Adipose tissue (tissue), 3 donors: ENCODE measurements around the gene KCNQ1. TPM values are rescaled to one million over a fixed set of nuclear protein-coding genes. Genes with fewer than 3 reads are reported as not detected.

Experiments
- H3K27ac ChIP-seq: one replicate; pipeline ENCODE4 v1.5.1; 2013; ENCODE audit warnings: low read depth, low read length
- WGBS, 3 donors: extraction: QIAGEN DNeasy Blood & Tissue Kit; methylation state at CpG; one replicate each; pipeline ENCODE4 v1.1.7; 2013; 5-methylcytosine and 5-hydroxymethylcytosine counted together
- polyA plus RNA-seq, 3 donors: library from polyadenylated mRNA; stranded (reverse); fragments of 200-250 nt; gene quantifications; one replicate each; pipeline ENCODE4 v1.2.3, GENCODE V29; 2013
- donor health status: healthy with polysubstance abuse.
- donor health status: Bipolar disorder and iron deficiency.
- donor health status: healthy.

The KCNQ1 gene
- polyA plus RNA-seq, 3 donors = 4.8 to 28.1 (median 9.6) TPM

GRCh38 chr11:2791139-2791520 lies 346.3 kb downstream of the KCNQ1 start:
- H3K27ac ChIP-seq = no peak overlapping the region
- WGBS, 3 donors = 77 to 84% (median 81%) methylated on average over 20 of the region's 20 CpGs

DNA sequence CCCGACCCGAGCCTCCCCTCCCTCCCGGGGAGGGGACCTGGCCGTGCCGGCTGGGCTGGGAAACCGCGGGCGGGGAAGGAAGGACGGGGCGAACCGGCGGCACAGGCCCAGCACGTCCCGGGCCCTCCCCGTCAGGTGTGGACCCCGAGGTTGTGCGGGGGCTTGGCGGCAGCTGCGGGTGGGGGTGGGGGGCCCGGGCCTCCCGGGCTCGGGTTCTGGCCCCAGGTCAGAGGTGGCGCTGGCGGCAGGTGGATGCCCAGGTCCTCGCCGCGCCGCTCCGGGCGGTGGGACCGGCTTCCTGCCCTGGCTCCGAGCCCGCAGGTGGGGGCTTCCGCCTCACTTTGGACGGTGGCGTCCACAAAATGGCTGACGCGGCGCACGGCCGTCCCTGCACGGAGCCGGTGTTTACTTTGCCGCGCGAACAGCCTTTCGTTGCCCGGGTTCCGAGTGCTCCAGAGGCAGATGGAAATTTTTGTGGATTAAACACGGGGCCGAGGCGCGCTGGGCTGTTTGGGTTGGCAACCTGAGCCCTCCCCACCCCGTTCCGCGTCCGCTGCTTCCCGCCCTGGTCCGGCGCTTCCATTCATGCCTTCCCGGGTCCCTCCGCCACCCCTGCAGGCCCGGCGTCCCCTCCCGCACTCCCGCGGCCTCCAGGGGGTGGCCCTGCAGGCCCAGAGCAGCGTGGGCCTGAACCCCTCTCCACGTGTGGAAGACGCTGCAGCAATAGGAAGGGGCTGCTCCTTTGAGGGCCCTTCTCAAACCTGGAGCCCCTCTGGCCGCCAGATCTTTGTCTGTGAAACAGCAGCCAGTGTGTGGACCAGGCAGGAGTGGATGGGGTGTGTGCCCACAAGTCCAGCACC lies 346.9 kb downstream of the KCNQ1 start:
- WGBS, 3 donors = 13 to 30% (median 13%) methylated on average over 65 to 71 of the region's 71 CpGs
- H3K27ac ChIP-seq = no peak overlapping the region

DNA sequence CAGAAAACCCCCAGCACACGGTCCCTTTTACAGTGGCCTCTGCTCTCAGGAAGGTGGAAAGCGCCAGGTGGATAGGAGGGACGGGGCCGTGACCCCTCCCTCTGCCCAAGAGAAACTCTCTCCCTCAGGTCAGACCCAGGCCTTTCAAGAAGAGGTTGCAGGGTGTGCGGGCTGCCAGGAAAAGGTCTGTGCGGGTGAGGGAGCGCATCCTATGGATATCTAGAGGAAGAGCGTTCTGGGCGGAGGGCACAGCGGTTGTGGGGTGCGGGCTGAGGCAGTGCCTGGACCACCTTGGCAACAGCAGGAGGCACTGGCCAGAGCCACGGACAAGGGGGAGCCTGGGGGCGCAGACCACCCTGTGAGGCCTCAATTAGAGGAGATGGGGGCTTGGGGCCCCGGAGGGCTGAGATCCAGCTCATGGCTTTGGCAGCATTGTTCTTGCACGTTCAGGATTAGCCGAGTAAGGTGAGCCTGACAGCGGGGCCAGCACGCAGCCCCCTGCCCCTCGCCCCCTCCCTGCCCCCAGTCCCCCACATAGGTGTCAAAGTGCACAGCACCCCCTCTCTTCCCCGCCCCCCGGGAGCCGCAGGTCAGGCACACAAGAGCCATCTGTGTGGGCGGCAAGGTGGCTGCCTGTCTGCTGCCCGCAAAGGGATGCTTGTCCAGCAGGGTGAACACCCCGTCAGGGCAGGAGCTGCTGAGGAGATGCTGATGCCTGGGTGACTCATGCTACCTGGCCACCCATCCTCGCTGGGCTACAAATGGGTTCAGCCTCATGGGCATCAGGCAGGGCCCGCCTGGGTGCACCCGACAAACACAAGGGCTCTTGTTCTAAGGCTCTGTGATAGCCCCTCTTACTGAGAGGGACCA lies 347.8 kb downstream of the KCNQ1 start:
- WGBS, 3 donors = 93 to 96% (median 95%) methylated on average over 28 of the region's 28 CpGs
- no peak overlapping the region for H3K27ac ChIP-seq

- WGBS, 3 donors = 89 to 96% (median 94%) methylated on average over 4 of the region's 4 CpGs
- H3K27ac ChIP-seq = no peak overlapping the region
These were observed 348.9 kb downstream of the KCNQ1 start for GRCh38 chr11:2793701-2794045.

DNA sequence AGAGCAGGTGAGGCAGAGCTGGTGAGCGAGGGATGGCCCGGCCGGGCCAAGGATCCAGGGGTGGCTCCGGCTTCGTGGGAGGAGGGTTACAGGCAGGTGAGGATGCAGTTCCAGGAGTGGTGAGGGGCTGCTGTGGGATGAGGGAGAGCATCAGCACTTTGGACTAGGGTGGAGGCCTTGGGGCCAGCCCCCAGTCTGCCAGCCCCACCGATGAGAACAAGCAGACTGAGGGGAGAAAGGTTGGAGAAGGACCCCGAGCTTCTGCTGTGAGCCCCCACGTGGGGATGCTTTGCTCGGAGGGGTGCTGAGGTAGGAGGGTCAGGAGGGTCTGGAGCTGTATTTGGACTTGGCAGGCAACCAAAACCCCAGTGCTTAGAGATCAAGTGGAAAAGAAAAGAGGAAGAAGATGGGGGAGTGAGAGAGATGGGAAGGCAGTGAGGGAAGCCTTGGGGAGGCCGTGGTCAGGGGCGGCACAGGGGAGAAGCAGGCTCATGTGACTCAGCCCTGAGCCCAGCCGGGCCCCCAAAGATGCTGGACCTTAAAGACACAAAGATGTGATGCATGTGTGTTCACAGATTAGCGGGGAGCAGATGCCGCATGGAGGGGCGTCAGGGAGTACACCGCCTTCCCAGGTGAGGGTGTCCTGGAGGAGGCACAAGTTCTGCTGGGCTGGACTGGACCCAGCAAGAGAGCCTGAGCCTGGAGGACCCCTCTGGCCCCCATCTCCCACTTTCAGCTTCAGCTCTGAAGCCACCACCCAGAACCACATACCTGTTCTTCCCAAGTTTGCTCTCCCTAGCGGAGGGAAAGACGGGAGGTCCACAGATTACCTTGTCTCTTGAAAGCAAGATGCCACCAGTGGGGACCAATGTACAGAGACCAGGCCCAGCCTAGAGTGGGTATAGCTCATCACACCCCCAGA lies 349.5 kb downstream of the KCNQ1 start:
- 76 to 90% (median 83%) methylated on average over 18 of the region's 18 CpGs for WGBS, 3 donors
- H3K27ac ChIP-seq = no peak overlapping the region

DNA sequence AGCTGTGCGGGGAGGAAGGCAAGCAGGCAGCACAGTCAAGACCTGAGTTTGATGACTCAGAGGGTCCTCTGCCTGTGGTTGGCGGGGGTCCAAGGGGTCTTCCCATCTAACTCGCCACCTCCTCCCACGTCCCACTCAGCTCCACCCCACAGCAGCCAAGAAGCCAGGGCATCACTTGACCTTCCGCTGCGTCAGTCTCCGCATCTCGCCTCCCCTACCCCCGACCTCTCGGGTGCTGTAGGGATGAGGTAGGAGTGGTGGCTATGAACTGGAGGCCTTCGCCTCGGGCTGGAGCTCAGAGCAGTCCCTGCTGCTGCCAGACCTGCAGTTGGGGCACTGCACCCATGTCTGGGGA lies 350.1 kb downstream of the KCNQ1 start:
- 84 to 89% (median 86%) methylated on average over 12 of the region's 12 CpGs for WGBS, 3 donors

GRCh38 chr11:2795491-2795991 lies 350.7 kb downstream of the KCNQ1 start:
- no peak overlapping the region for H3K27ac ChIP-seq
- 91 to 94% (median 92%) methylated on average over 10 of the region's 10 CpGs for WGBS, 3 donors

More for the DNA sequence above, 350.1 kb downstream of the KCNQ1 start:
- no peak overlapping the region for H3K27ac ChIP-seq

DNA sequence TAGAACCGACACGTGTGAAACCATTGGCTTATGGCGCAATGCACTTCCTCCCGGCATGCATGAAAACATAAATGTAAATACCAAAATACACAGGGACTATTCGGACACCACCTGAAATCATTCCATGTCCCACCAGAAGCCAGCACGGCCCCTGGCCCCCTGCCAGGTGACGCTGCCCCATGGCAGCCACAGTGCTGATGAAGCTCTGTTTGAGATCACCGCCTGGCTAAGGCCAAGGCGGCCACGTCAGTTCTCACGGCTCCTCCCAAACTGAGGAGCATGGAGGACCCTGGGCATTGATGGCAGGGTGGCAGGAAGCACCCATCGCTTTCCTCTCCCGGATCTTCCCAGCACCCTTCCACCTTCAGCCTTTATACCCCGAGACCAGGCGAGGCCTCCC lies 351.3 kb downstream of the KCNQ1 start:
- 88 to 96% (median 93%) methylated on average over 15 of the region's 15 CpGs for WGBS, 3 donors
- H3K27ac ChIP-seq = no peak overlapping the region

- no peak overlapping the region for H3K27ac ChIP-seq
- WGBS, 3 donors = 89 to 93% (median 93%) methylated on average over 32 of the region's 32 CpGs
These were observed 351.8 kb downstream of the KCNQ1 start for GRCh38 chr11:2796508-2797113.

- WGBS, 3 donors = 88 to 92% (median 89%) methylated on average over 25 of the region's 25 CpGs
- no peak overlapping the region for H3K27ac ChIP-seq
These were observed 352.4 kb downstream of the KCNQ1 start for GRCh38 chr11:2797121-2797711.

DNA sequence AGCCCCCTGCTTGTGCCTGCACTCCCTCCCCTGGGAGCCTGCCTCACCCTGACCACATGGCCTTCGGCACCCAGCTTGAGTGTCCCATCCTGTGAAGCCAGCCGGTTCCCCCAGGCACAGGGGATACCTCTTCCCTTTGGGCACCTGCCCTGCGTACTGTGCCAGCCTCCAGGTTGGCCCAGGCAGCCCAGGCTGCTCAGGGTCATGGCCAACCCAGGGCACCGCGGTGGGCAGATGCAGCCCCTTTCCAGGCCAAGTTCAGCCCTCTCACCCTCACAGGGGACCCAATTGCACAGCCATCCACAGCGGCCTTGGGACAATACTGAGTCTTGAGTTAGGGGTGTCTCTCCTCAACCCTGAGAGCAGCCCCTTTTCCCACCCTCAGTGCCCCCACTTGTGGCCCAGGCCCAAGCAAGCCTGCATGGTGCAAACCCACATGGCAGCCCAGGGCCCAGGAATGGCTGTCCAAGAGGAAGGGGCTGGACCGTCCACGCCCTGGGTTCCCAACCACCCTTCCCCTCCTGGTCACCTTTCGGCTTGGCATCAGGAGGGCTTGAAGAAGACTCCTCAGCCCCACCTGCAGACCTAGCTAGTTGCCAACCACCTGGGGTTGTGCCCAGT lies 353.0 kb downstream of the KCNQ1 start:
- WGBS, 3 donors = 82 to 99% (median 89%) methylated on average over 9 of the region's 9 CpGs
- H3K27ac ChIP-seq = no peak overlapping the region

DNA sequence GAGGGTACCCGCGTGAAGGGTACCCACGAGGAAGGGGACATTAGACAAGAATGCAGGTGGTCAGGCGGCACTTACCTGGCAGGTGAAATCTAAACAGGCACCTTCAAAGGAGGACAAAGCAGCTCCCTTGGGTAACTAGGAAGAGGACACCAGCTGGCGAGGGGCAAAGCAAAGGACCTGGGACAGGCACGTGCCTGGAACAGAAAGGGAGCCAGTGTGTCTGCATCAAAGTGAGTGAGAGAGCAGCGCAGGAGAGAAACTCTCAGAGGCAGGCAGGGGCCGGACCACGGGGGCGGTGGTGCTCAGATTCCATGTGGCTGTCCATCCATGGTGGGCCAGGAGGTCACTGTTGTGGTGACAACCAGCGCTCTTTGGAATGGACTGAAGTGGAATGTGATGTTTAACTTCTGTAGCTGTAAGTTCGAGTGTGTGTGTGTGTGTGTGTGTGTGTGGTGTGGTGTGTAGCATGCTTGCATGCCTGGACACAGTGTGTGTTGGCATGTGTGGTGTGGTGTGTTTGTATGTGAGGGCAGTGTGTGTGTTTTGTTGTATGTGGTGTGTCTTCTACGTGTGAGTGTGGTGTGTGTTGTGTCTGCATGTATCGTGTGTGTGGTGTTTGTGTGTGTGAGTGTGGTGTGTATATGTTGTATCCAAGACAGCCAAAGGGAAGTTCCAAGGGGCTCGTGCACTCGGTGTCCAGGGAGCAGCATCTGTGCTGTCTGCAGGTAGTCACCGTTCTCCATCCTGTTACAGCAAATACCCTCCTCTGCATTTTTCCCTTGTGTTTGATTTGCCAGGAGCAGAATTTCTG lies 354.3 kb downstream of the KCNQ1 start:
- WGBS, 3 donors = 92 to 95% (median 92%) methylated on average over 17 of the region's 17 CpGs

GRCh38 chr11:2799881-2800654 lies 355.3 kb downstream of the KCNQ1 start:
- no peak overlapping the region for H3K27ac ChIP-seq
- WGBS, 3 donors = 68 to 70% (median 68%) methylated on average over 15 of the region's 15 CpGs

More for the DNA sequence above, 354.3 kb downstream of the KCNQ1 start:
- no peak overlapping the region for H3K27ac ChIP-seq

DNA sequence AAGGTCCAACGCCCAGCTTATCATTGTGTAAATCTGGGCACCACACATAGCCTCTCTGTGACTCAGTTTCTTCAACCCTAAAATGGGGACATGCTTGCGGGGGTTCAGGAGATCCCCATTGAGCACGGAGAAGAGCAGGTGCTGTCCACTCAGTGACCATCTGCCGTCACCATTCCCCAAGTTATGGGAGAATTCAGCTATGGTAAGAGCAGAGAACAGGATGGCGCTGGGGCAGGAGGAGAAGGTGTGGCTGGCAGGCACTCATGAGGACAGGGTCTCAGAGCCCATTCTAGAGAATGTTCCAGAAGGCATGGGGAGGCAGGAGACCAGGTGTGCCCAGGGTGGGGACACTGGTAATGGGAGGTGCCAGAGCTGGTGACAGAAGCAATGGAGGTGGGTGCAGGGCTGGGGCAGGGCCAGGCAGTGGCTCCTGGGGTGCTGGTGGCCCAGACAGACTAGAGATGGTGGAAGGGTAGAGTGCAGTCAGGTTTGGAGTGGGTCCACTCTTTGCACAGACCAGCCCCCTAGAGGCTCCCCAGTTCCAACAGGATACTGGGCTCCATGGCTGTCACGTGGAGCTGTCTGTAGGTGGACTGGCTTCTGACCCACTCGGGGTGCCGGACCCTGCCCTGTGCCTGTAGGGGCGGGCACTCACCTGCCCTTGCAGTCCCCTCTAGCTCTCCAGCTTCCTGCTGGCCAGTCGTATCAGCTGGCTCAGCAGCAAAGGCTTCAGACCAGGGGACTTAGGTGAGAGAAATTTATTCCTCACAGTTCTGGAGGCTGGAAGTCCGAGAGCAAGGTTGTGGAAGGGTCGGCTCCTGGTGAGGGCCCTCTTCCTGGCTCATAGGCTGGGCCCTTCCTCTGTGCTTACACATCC lies 356.1 kb downstream of the KCNQ1 start:
- 91 to 96% (median 92%) methylated on average over 12 of the region's 12 CpGs for WGBS, 3 donors

More for the DNA sequence above, 356.1 kb downstream of the KCNQ1 start:
- no peak overlapping the region for H3K27ac ChIP-seq
